Breast epithelium (tissue), 3 donors: ENCODE measurements around the gene PRPH2.

Source experiments
- CTCF ChIP-seq, 3 donors: fragments of 450-650 bp; IDR thresholded peaks; one replicate each; pipeline ENCODE4 v1.5.1; 2016 to 2017; ENCODE audit warnings: antibody characterized with exemption in 3 of 3, mild to moderate bottlenecking in 3 of 3, moderate library complexity in 3 of 3
- POLR2A ChIP-seq: fragments of 450-650 bp; IDR thresholded peaks from one replicate; pipeline ENCODE4 v1.6.1; 2016; ENCODE audit warnings: antibody characterized with exemption, mild to moderate bottlenecking, moderate library complexity
- POLR2AphosphoS5 ChIP-seq, 3 donors: sonication (generic); formaldehyde crosslinking; IDR thresholded peaks; one replicate each; pipeline ENCODE4 v1.6.1; 2017; ENCODE audit warnings: antibody characterized with exemption in 3 of 3

- TF ChIP-seq CTCF (IDR thresholded peaks at IDR 0.05) (no peak), POLR2AphosphoS5 (IDR thresholded peaks at IDR 0.05) (no peak), POLR2A (no peak)
Measured at GRCh38 chr6:42769836-42770235, 47.4 kb upstream of the PRPH2 start.
